Astrocyte (in vitro differentiated cells and primary cell): Measurements from ENCODE around the gene MMS19.

Source experiments
- EZH2 ChIP-seq: IDR thresholded peaks from 2 replicates; pipeline ENCODE4 v1.6.1; 2012; ENCODE audit warnings: mild to moderate bottlenecking, low read length, inconsistent platforms; ENCODE audit not compliant: insufficient read depth
- TF ChIP-seq, protein P1 (sequence below): IDR thresholded peaks from 2 replicates; pipeline ENCODE4 v1.5.1; 2011; ENCODE audit warnings: low read depth, mild to moderate bottlenecking, inconsistent platforms, low read length, moderate library complexity; ENCODE audit not compliant: insufficient read depth

DNA sequence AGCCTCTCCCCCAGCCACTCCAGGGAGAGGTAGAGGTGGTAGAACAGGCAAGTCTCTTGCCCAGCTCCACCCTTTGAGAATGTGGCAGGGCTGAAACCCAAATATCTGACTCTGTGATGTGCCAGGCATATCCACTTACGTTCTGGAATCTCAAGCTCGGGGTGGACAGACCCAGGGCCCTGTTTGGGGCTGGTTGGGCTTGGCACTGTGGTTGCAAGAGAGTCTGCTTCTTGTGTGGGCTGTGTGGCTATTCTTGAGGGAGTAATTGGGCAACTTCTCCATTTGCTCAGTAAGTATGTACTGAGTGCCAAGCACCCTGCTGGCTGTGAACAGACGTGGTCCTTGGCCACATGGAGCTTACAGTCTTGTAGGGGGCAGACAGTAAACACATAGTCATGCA is 5.2 kb upstream of the MMS19 start:
- TF ChIP-seq, protein P1, sequence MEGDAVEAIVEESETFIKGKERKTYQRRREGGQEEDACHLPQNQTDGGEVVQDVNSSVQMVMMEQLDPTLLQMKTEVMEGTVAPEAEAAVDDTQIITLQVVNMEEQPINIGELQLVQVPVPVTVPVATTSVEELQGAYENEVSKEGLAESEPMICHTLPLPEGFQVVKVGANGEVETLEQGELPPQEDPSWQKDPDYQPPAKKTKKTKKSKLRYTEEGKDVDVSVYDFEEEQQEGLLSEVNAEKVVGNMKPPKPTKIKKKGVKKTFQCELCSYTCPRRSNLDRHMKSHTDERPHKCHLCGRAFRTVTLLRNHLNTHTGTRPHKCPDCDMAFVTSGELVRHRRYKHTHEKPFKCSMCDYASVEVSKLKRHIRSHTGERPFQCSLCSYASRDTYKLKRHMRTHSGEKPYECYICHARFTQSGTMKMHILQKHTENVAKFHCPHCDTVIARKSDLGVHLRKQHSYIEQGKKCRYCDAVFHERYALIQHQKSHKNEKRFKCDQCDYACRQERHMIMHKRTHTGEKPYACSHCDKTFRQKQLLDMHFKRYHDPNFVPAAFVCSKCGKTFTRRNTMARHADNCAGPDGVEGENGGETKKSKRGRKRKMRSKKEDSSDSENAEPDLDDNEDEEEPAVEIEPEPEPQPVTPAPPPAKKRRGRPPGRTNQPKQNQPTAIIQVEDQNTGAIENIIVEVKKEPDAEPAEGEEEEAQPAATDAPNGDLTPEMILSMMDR: no peak
- no peak for TF ChIP-seq EZH2
